DND-41 (cell line): Measurements from ENCODE around the gene GRM5.
"Not testable (repeated sequence)": the region's sequence is repeated elsewhere in the genome, so short reads cannot be mapped to it uniquely, and the experiment has no call there.

Source experiments
- CTCF ChIP-seq: IDR thresholded peaks from 2 replicates; pipeline ENCODE4 v1.5.1; 2012; ENCODE audit warnings: borderline replicate concordance, low read length, moderate library complexity, mild to moderate bottlenecking; ENCODE audit not compliant: poor library complexity, severe bottlenecking; ENCODE audit errors: extremely low read depth
- EZH2 ChIP-seq: IDR thresholded peaks from 3 replicates; pipeline ENCODE4 v1.6.1; 2012; ENCODE audit warnings: borderline replicate concordance, low read depth, mild to moderate bottlenecking, moderate library complexity, low read length, inconsistent platforms; ENCODE audit not compliant: severe bottlenecking

- TF ChIP-seq CTCF, EZH2: not testable (repeated sequence)
Observed at GRCh38 chr11:88843766-88844426, 221.9 kb downstream of the GRM5 start.
